GOT3 (cell line): ENCODE measurements around the gene GPR12.

Experiments used
- DNase-seq: peaks from one replicate; lab custom pipeline; 2025; ENCODE audit warnings: mixed read lengths; lab: John Stamatoyannopoulos, UW

The GPR12 gene, protein sequence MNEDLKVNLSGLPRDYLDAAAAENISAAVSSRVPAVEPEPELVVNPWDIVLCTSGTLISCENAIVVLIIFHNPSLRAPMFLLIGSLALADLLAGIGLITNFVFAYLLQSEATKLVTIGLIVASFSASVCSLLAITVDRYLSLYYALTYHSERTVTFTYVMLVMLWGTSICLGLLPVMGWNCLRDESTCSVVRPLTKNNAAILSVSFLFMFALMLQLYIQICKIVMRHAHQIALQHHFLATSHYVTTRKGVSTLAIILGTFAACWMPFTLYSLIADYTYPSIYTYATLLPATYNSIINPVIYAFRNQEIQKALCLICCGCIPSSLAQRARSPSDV

DNA sequence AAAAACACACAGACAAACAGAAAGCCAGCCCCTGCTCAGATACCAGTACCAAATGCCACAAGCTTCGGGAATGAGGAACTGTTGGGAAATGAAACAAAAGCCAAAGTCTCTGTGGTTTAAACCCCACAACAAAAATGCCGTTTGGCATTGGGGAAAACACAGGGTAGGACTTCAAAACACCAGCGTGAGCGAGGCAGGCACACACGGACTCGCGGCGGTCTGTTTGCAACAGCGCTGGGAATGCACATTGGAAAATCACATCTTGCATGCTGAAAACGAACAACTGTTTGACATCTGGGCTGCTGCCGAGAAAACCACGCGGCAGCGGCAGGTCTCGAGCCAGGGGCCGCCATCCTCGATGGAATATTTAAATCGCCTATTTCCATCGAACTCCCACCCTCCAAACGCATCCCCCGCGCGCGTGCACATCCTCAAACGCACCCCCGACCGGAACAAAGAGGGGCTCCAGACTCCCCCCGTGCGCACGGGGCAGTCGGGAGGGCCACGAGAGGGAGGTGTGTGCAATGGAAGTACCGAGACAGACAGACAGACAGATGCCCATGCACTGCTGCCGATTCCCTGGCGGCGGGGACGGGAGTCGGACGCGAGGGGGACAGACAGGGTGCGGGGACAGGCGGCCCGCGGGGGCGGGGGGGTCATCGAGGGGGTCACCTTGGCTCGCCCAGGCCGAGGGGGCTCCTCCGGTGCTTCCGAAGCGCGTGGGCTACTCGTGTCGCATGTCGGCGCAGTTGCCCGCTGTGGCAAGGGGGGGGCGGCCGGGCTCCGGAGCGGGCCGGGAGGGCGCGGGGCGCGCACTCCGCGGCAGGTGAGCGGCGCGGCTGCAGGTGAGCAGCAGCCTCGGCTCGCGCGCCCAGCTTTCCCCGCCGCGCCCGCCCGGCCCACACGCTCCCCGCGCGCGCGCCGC, at the start of gene GPR12:
Gene GPR12 (minus strand): TSS at position 880 of the 925 bp plus-strand sequence. CDS start 959 bp downstream, outside the sequence.
- DNase-seq = no peak

DNA sequence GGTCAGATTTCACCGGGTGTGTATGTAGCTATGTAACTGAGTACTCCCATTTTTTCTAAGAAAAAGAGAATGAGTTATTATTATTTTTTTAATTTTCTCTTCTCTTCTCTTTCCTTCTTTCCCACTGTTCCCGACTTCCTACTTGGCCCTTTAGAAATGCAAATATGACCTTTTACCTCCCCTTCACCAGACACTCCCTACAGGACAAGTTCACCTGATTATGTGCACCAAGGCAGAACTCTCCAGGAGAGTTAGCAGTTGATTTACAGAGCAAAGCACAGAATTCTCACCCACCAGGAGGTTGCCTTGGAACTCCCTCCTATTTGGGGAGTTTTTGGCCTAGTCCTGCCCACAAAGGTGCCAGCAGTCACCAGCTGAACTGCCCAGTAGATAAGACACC, 49.5 kb upstream of the GPR12 start:
- DNase-seq = no peak

DNA sequence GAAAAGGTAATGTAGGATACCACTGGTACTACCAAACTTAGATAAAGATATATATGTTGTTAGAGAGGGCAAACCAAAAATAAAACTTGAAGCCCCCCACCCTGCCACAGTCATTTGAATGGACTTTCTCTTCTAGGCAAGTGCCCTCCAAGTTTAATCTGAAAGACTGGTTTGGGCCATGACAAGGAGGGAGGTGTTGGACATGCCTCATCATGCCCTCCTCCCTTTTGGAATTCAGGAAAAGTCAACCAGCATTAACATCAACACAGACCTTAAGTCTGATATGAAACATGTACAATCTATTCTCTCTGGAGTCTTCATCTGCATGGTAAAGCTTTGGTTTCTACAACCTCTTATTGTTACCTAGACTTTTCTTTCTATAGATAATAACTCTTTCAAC, 46.3 kb upstream of the GPR12 start:
- DNase-seq = no peak

DNA sequence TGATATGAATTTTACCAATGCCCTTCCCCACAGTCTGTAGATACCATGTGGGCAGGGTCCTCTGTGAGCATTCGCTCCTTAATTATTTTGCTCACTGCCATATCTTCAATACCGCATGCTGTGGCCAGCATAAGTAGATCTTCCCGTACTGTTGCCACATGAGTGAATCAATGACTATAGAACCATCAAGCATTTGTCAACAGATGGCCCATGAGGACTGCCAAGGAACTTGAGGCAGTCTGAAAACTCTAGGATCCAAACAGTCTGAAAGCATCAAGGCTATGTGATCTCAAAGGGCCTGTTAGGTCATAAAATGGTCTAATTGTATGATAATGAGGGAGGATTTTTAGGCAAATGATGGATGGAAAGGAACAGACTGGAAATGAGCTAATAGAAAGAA, 27.4 kb upstream of the GPR12 start:
- no peak for DNase-seq

DNA sequence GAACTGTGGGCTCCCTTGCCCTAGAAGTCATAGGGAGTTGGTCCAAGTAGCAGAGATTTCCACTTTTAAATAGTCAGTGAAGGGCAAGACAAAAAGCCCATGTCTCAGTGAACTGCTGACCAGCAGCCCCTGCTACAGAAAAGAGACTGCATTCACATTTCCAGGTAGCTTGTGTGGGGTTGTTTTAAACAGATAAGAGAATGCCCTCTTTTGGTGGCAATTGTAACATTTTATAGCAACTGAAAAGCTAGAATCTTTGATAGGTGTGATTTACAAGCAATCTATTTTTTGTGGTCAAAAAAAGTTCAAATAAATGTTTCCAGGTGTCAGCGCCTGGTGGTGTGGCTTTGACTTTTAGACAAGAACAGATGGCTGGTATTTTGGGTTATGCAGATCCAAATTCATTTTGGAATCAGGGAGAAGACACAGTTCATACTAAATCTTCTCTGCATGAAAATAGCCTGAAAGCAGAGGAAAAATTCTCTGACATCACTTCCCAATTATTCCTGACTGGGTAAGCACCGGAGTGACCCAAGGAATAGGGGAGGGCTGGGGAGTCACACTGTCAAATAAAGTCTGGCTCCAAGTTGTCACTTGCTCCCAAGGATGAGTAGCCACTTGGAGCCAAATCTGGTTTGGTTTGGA, 26.2 kb upstream of the GPR12 start:
- DNase-seq = no peak

DNA sequence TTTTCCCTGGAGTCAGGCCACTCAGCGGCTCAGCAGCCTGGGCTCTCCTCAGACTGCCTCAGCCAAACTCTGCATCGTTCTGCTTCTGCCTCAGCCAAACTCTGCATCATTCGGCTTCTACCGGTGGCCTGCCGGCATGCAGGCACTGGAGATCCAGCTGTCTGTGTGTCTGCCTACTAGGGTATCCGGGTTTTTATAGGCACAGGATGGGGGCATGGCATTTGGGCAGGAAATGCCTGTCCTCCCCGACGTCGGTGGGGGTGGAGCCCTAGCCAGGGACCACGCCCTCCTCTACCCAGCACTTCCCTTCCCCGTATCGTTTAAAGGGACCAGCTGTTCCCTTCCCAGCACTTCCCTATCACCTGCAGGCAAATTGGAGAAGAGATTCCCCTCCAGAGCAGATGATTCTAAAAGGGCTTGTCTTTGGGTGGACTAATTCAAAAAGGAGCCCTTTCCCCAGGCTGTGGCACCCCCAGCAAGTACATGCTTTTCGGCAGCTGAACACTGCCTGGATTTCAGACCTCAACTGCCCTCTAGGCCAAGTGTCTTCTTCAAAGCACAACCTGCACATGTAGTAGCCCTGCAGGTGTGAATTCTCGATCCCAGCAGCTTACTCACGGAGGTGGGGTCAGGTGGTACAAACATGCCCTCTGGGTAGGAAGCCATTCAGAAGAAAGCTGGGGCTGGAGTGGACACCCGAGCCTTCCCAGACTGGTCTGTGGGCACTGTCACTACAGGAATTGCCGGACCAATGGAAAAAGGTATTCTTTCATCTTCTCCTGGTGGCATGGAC, 25.4 kb upstream of the GPR12 start:
- DNase-seq = no peak

DNA sequence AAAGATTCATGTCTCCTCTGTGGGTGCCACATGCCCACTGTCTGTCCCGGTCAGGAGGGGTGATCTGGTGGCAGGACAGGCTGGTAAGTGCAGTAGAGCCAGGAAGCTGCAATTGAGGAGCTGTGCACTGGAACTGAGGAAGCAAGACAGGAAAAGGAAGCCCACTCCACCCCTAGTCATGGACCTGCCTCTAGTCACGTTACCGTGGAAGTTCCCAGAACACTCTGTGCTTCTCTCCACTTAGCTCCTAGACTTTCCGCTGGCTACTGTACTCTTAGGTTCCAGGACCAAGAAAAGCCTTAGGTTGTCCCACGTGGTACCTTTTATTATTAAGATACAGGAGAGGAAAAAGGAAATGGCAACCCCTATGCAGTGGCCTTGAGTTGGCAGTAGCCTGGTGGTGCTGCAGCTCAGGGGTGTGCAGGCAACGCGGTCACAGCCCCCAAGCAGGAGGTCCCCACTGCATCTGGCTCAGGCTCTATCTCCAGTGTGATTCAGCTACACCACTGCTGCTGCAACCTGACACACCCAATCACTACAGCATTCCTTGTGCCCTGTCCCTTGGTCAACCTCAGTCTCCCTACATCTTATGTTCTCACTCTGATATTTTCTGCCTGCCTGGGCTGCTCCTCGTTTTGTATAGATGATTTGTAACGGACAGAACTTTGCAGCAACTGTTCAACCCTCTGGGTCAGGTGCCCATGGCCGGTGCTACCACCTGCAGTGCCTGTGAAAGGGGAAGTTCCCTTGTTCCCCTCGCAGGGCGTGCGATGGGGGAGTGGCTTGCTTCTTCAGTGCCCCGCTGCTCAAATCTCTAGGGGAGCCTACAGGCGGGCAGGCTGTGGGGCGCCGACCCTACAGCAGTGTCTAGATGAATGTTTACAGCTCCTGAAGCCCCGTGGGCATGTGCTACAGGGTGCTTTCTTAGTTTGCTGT, 24.4 kb upstream of the GPR12 start:
- no peak for DNase-seq

DNA sequence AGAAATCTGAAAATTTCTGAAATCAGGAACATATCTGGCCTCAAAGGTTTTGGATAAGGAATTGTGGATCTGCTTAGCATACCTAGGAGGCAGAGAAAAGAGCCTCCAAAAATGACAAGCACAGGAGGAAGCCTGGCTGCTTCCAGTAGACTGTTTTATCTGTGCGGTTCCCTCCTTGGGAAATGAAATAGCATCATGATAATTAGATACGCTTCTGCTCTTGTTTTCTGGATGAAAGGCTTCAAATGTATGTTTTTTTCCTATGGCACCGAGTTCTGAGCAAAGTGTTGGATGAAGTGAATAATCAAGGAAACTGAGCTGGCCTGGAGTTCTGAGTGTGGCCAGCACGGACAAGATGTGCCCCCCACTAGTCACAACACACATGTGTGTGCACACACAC, 19.8 kb upstream of the GPR12 start:
- no peak for DNase-seq

DNA sequence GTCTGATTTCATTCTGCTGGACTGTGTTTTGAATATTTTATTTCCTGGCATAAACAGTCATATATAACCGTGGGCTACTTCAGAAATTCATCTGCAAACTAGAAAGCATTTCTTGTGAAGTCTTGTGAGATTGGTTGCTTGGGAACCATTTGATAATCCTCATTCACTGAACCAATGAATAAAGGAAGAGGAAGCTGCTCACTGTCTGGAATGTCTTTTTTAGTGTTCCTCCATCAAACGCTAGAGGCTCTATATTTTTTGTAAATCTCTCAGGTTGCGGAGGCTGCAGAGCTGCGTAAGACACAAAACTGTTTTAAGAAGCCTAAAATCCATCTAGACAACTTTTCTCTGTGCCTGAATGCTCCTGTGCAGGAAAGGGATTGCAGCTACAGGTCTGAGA, 18.7 kb upstream of the GPR12 start:
- no peak for DNase-seq

DNA sequence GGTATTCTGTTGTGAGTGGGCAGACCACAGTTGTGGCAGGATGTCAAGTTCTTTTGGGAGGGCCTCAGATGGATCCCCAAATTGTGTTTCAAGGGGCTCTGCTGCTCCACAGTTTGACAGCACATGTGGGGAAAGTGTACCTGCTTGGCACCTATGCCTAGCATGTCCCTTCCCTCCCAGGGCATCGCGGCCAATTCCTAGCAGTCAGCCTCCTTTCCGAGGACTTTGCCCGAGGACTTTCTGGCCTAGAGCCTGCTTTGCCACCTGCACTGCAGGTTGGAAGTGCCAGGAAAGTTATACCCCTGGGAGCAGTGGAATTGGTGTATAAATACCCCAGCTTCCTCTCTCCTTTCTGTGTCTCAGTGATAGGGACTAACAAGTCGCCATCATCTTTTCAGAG, 11.9 kb upstream of the GPR12 start:
- DNase-seq = no peak

DNA sequence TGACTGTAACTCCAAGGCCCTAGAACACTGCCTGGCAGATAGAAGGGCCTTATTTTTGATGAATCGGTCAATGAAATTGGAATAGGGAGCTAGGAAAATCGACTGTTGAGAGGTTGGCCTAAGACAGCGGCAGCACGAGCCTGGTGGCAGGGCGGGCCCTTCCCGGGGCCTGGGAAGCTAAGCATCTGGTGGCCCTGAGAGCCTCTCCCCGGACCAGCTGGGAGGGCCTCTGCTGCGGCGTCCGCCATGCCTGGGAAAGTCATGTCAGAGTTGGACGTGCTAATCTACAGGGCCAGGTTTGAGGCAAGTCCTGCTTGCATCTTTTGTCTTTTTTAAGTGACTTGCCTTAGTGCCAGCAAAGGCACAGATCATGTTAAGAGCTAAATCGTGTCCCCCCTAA, 11.2 kb upstream of the GPR12 start:
- no peak for DNase-seq

DNA sequence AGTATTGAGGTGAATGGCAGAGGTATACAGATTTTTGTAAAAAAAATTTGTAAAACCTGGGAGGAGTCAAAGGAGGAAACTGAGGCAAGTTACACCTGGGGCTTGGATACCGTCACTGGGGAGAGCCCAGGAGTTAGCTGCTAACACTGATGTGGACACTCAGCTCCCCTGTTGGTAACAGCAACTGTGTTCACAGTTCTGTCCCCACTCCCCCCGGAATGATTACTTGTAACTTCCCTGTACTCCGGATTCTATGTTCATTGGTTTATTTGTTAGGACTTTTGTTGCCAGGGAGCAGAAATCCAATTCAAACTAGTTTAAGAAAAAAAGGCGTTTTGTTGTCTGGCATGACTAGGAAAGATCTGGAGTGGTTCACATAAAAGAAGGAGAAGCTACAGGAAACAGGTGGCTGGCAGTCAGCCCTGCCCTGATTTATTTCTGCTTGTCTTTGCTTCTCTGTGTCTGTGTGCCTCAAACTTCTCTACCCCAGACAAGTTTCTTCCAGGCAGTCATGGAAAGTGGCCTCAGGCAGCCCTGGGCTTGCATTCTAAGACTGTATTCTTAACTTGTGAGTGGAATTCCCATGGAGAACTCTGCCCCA, 2.3 kb upstream of the GPR12 start:
- no peak for DNase-seq

DNA sequence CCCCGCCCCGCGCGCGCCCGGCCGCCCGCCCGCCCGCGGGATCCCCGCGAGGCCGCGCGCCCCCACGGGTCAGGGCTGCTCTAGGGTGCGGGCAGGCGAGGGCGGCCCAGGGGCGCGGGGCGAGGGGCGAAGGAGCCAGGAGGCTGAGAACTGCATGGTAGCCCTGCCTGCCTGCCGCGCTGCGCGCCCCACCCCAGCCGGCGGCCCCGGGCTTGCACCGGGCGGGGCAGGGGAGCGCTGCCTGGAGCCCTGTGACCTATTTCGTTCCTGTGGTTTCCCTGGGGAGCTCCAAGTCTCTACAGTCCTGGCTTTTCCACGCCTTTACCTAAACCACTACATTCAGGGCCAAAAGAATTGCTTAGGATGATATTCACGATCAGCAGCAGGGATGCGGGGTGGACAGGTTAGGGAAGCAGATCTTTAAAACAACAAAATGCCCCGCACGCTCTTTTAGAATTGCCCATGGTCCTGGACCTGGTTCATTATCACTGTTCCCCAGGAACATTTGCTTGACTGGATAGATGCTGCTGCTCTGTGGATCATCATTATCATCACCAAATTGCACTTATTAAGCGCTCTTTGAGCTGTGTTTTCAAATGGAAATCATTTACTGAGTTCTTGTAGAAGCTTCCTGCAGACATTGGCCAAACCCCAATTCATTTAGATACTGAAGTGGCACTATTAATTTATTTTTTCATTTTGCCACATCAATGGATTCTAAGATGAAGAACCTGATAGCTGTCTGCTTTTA, 421 bp upstream of the GPR12 start:
- DNase-seq = no peak

DNA sequence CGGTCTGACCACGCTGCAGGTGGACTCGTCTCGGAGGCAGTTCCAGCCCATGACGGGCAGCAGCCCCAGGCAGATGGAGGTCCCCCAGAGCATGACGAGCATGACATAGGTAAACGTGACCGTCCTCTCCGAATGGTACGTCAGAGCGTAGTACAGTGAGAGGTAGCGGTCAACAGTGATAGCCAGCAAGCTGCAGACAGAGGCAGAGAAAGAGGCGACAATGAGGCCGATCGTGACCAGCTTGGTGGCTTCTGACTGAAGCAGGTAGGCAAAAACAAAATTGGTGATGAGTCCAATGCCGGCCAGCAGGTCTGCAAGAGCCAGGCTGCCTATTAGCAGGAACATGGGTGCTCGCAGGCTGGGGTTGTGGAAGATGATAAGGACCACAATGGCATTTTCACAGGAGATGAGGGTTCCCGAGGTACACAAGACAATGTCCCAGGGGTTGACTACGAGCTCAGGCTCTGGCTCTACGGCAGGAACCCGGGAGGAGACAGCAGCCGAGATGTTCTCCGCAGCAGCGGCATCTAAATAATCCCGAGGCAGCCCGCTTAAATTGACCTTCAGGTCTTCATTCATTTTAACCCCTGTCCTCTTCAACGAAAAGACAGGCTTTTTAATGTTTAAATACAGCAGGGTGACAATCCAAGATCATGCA, 1.2 kb downstream of the GPR12 start:
- no peak for DNase-seq

DNA sequence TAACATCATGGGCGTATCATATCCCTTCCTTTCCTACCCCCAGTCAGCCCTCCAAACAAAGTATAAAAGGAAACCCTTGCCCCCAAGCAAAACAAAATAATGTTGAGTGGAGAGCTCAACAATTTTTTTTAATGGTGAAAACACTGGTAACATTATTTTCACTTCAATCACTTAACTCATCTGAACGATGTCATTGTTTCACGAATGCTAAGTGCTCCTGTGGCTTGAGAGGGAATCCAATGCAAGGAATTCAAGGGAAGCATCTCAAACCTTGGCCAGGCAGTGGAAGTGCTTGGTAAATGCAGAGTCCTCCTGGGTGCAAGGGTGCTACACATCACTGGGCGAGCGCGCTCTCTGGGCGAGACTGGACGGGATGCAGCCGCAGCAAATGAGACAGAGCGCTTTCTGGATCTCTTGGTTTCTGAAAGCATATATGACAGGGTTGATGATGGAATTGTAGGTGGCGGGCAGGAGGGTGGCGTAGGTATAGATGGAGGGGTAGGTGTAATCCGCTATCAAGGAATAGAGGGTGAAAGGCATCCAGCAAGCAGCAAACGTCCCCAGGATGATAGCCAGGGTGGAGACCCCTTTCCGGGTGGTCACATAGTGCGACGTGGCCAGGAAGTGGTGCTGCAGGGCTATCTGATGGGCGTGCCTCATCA, 2.0 kb downstream of the GPR12 start:
- no peak for DNase-seq

DNA sequence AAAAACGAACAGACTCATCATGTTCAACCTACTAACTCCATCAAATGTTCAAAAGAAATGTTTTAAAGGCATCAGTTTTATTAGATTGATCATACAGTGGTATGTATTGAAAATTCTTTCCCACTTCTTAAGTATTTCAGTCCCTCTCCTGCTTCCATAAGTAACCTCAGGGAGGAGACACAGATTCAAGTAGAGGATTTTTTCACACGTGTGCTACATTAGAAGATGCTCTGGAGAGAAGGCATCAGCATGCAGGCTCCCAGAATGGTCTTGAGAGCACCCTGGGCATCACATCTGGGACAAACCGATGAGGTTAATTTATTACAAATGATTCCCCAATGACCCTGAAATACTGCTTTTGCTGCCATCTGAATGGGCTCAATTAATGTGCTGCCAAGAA, 3.6 kb downstream of the GPR12 start:
- DNase-seq = no peak

DNA sequence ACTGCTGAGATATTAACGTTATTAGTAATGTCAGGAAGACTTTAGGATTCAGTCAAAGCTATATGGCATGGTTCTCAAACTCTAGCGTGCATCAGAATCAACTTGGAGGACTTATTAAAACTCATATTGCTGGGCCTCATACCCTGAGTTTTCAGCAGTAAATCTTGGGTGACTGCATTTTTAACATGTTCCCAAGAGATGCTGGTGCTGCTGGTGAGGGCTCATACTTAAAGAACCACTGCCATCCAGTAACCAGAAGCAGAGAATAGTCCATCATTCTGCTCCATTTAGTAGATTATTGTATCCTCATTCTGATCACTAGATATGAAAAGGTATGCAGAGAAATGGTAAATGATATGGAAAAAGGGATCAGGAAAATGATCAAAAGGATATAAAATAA, 7.9 kb downstream of the GPR12 start:
- DNase-seq = no peak

DNA sequence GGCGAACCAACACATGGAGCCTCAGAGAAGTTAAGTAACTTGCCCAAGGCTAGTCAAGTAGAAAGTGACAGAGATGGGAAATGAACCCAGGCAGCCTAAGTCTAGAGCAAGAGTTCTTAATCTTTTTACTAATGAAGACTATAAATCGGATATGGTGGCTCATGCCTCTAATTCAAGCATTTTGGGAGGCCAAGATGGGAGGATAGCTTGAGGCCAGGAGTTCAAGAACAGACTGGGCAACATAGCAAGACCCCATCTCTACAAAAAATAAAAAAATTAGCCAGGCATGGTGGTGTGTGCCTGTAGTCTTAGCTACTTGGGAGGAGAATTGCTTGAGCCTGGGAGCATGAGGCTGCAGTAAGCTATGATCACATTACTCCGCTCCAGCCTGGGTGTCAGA, 10.7 kb downstream of the GPR12 start:
- DNase-seq = no peak

DNA sequence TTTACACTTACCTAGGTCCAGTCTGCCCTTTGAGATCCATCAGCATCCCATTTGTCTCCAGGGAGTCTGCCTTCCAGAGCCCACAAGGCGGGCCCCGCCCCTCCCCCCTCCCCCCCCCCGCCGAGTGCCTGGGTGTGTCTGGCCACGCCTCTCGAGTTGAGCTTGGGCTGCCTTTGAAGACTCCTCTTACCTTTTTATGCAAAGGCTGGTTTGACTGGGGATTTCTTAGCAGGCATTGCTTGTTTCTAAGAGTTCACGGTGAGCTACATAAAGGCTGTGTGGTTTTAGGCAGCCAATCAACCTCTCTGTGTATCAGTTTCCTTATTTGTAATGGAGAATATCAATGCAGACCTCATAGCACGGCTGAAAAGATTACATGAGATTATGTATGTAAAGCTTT, 11.3 kb downstream of the GPR12 start:
- DNase-seq = no peak
